AG04450 (cell line): ENCODE results near the gene HCN4. TPM values are rescaled to one million over a fixed set of nuclear protein-coding genes. Genes with fewer than 3 reads are reported as not detected.

Experiments used
- CTCF ChIA-PET: fragments of 300-600, 350-600 bp; formaldehyde crosslinking; extraction: SDS; loops from one replicate; lab custom pipeline; 2022; ENCODE audit warnings: antibody characterized with exemption, inconsistent platforms; lab: Charles Lee
- POLR2A ChIA-PET: fragments of 350-600 bp; formaldehyde crosslinking; extraction: SDS; loops from one replicate; lab custom pipeline; 2021; ENCODE audit warnings: antibody characterized with exemption, inconsistent platforms; lab: Yijun Ruan, JAX
- DNase-seq: peaks from one replicate; pipeline ENCODE4 v3.0.0-alpha.2; 2011; ENCODE audit warnings: low read depth, low spot score
- H3K27ac ChIP-seq: one replicate; pipeline ENCODE4 v1.5.1; 2012; ENCODE audit warnings: low read depth, low read length, control low read depth
- H3K27me3 ChIP-seq: one replicate; pipeline ENCODE4 v1.6.0; 2012; ENCODE audit warnings: low read length; ENCODE audit not compliant: control insufficient read depth, insufficient read depth
- H3K4me3 ChIP-seq: 2 replicates; pipeline ENCODE4 v1.5.1; 2011; ENCODE audit warnings: mild to moderate bottlenecking, low read depth, low read length, control low read depth
- H3K9me3 ChIP-seq: 2 replicates; pipeline ENCODE4 v1.5.1; 2012; ENCODE audit warnings: low read length; ENCODE audit not compliant: control insufficient read depth, insufficient read depth
- CTCF ChIP-seq: IDR thresholded peaks from 2 replicates; pipeline ENCODE4 v1.5.1; 2011; ENCODE audit warnings: low read depth, low read length, control low read depth, inconsistent platforms
- polyA plus RNA-seq: library from polyadenylated mRNA; depleted of rRNA; stranded (reverse); fragments of >200 nt; gene quantifications from 2 replicates; pipeline ENCODE4 v1.2.3, GENCODE V29; 2011

HCN4 gene
- polyA plus RNA-seq, 1 experiment: not detected

GRCh38 chr15:73391128-73391872 is 22.5 kb upstream of the HCN4 start:
- TF ChIP-seq CTCF: no peak
- Histone ChIP-seq H3K27me3 (no peaks in the 10 kb centered on the region), H3K9me3 (no peaks in the 10 kb centered on the region), H3K27ac (no peak overlapping the region), H3K4me3 (no peak overlapping the region)
- ChIA-PET POLR2A (no interaction called here), CTCF (no interaction called here)
- DNase-seq: no peak

DNA sequence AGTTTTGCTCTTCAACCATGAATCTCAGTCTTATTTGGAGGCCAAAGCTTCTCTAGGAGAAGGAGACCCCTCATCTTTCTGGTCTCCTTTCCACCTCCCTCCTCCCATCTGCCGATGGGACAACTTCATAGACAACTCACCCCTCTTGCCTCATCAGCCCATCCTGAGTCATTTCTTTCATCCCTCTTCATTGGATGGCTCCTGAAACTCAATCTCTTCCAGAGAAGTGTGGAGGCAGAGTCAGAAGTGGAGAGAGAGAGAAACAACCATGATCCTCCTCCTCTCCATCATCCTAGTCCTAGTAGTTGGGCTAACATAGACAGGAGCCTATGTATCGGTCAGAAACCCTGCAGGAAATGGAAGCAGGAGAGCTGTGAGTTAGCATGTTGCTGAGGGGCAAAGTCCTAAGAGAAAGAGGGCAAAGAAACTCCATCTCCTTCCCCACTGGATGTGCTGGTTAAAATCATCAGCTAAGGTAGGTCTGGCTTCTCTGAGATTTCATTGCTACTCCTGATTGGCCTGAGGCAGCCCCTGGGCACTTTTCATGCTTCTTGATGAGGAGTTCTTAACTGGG is 21.3 kb upstream of the HCN4 start:
- POLR2A ChIA-PET: no interaction called here
- Histone ChIP-seq H3K9me3 (no peaks in the 10 kb centered on the region), H3K27ac (no peak overlapping the region), H3K4me3 (no peak overlapping the region), H3K27me3 (peaks cover 1% of the 10 kb centered on the region)
- TF ChIP-seq CTCF: no peak
- no peak for DNase-seq
- CTCF ChIA-PET: no interaction called here

DNA sequence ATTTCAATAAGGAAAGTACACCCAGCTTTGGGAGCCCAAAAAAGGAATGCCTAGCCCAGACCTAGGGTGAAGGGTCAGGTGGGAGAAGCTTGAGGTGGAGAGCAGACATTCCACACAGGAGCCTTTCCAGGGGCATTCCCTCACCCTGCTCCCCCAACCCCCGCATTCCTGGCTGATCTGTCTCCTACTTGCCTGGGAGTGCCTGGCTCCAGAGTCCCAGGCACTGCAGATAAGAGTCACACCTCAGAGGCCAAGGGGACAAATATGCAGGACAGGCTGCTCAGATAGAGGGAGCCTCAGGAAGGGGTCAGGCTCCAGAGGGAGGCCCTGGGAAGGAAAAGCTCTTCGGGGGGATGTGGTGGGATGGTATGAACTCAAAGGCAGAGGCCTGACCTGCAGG is 20.8 kb upstream of the HCN4 start:
- Histone ChIP-seq H3K27me3 (peaks cover 2% of the 10 kb centered on the region), H3K27ac (no peak overlapping the region), H3K9me3 (no peaks in the 10 kb centered on the region), H3K4me3 (no peak overlapping the region)
- no peak for TF ChIP-seq CTCF
- no peak for DNase-seq
- ChIA-PET POLR2A (no interaction called here), CTCF (no interaction called here)

DNA sequence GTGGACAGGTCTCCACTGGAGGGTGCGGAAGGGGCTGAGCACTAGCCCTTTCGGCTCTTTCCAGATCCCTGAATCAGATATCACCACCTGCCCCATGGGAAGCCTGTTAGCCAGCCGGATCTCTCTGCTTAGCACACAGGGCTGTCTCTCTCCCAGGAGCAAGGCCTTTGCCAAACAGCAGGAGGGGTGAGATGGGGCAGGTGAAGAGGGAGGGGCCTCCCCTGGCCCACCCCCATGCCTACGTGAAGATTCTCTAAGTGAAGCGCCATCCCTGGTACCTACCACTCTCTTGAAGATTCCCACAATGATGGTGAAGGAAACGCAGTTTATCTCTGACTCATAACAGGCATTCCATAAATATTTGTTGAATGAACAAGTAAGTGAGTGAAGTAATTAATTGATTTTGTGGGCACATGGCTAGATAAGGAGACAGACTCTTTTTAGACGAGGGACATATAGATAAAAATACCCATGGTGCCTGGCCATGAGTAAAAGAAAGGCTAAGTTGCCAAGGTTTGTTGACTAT is 19.6 kb upstream of the HCN4 start:
- no peak for DNase-seq
- H3K27me3 ChIP-seq: peaks cover 6% of the 10 kb centered on the region
- no peak for TF ChIP-seq CTCF
- no peaks in the 10 kb centered on the region for H3K9me3 ChIP-seq
- H3K27ac ChIP-seq: no peak overlapping the region
- CTCF ChIA-PET: no interaction called here
- no peak overlapping the region for H3K4me3 ChIP-seq
- POLR2A ChIA-PET: no interaction called here
